K562 (cell line): ENCODE measurements around the gene LPIN3. TPM values are rescaled to one million over a fixed set of nuclear protein-coding genes. Genes with fewer than 3 reads are reported as not detected.
A peak's percentile ranks its signal among the peaks of the same experiment; 100 is the strongest.

Experiments
- ATAC-seq: fragments of 200-7000 bp; cut with Tn5 transposase; 3 replicates; pipeline ENCODE4 v1.9.1; 2020; ENCODE audit warnings: moderate library complexity
- BruUV-seq: library from RNA; stranded (reverse); fragments of 400-500 nt; replicated peaks from 2 replicates; lab custom pipeline; 2021; lab: Mats Ljungman, UMichigan
- CTCF ChIA-PET: fragments of 300-600 bp; formaldehyde crosslinking; extraction: SDS; loops from one replicate; lab custom pipeline; 2021; ENCODE audit warnings: low intra/inter-chr PET ratio; lab: Yijun Ruan, JAX
- POLR2A ChIA-PET: fragments of 300-600, 350-650 bp; sonication (Branson Sonifier 250); formaldehyde crosslinking; extraction: SDS; loops from one replicate; lab custom pipeline; 2021; ENCODE audit warnings: antibody characterized with exemption, inconsistent platforms; lab: Yijun Ruan, JAX
- DNase-seq, 4 experiments: peaks; one replicate each; pipeline versions ENCODE4 v3.0.0 to v3.0.0-alpha.2; 2011 to 2018; ENCODE audit warnings: low spot score in 3 of 4, mixed read lengths in 3 of 4; ENCODE audit errors: extremely low read depth in 1 of 4
- FAIRE-seq: peaks from 2 replicates; lab custom pipeline; 2011; peaks lifted over from hg19 to GRCh38; lab: Jason Lieb, UNC
- H2AFZ ChIP-seq: 2 replicates; pipeline ENCODE4 v1.6.0; 2011; ENCODE audit warnings: low read depth, low read length, control low read depth, inconsistent platforms
- H3K27ac ChIP-seq: fragments of 200-600 bp; 3 replicates; pipeline ENCODE4 v1.8.0; 2011; ENCODE audit warnings: low read depth, mild to moderate bottlenecking, control low read depth, inconsistent platforms, low read length, moderate library complexity, mixed read lengths; ENCODE audit errors: extremely low read depth
- H3K27me3 ChIP-seq, 2 experiments: fragments of 300-600 bp in 1 of 2; 2 replicates in 1 of 2; 3 replicates in 1 of 2; pipeline versions ENCODE4 v1.6.0 to v1.8.0; 2011; ENCODE audit warnings: inconsistent platforms in 2 of 2, low read length in 2 of 2, mild to moderate bottlenecking in 1 of 2, mixed read lengths in 1 of 2, moderate library complexity in 1 of 2; ENCODE audit not compliant: control insufficient read depth in 2 of 2, insufficient read depth in 2 of 2
- H3K36me3 ChIP-seq: fragments of 300-600 bp; 3 replicates; pipeline ENCODE4 v1.8.0; 2011; ENCODE audit warnings: mild to moderate bottlenecking, low read length, inconsistent platforms; ENCODE audit not compliant: control insufficient read depth, insufficient read depth
- H3K4me1 ChIP-seq, 2 experiments: fragments of 200-600 bp in 1 of 2; replicated peaks in 1 of 2; 2 replicates in 1 of 2; 3 replicates in 1 of 2; pipeline versions ENCODE4 v1.5.1 to v1.8.0; 2011; ENCODE audit warnings: inconsistent platforms in 2 of 2, low read length in 2 of 2, mild to moderate bottlenecking in 1 of 2, mixed read lengths in 1 of 2, moderate library complexity in 1 of 2; ENCODE audit not compliant: control insufficient read depth in 2 of 2, insufficient read depth in 2 of 2
- H3K4me2 ChIP-seq: 2 replicates; pipeline ENCODE4 v1.6.1; 2011; ENCODE audit warnings: low read length, control low read depth, inconsistent platforms, mixed read lengths; ENCODE audit not compliant: insufficient read depth
- H3K4me3 ChIP-seq: fragments of 200-600 bp; sonication (generic), shearing (Covaris generic); 2 replicates; pipeline ENCODE4 v1.5.1; 2016; ENCODE audit warnings: control low read depth, inconsistent platforms
- H3K79me2 ChIP-seq: fragments of 200-600 bp; 3 replicates; pipeline ENCODE4 v1.8.0; 2011; ENCODE audit warnings: low read length, inconsistent platforms; ENCODE audit not compliant: control insufficient read depth, insufficient read depth
- H3K9ac ChIP-seq, 2 experiments: 2 replicates each; pipeline versions ENCODE4 v1.6.0 to v1.6.1; 2011; ENCODE audit warnings: low read depth in 2 of 2, low read length in 2 of 2, control low read depth in 1 of 2, inconsistent platforms in 1 of 2, mild to moderate bottlenecking in 1 of 2, mixed read lengths in 1 of 2; ENCODE audit not compliant: insufficient read depth in 1 of 2
- H3K9me1 ChIP-seq: one replicate; pipeline ENCODE4 v1.6.0; 2011; ENCODE audit warnings: inconsistent platforms, mild to moderate bottlenecking, low read length, moderate library complexity; ENCODE audit not compliant: control insufficient read depth, insufficient read depth
- H3K9me3 ChIP-seq: replicated peaks from 2 replicates; pipeline ENCODE4 v1.5.1; 2011; ENCODE audit warnings: low read depth, low read length, inconsistent platforms; ENCODE audit not compliant: control insufficient read depth, insufficient read depth
- H4K20me1 ChIP-seq: replicated peaks from 2 replicates; pipeline ENCODE4 v1.6.1; 2011; ENCODE audit warnings: low read length, inconsistent platforms, mixed read lengths; ENCODE audit not compliant: control insufficient read depth, insufficient read depth
- ARID3A ChIP-seq: IDR thresholded peaks from 2 replicates; pipeline ENCODE4 v1.6.1; 2012; ENCODE audit warnings: low read depth, low read length, improper control_type of control experiment, borderline replicate concordance
- E2F1 ChIP-seq: sonication (generic); formaldehyde crosslinking; IDR thresholded peaks from 2 replicates; pipeline ENCODE4 v1.8.1; 2023; ENCODE audit warnings: mild to moderate bottlenecking, missing genetic modification reagents, moderate library complexity
- FUS ChIP-seq: fragments of 200-400 bp; formaldehyde crosslinking; optimal IDR thresholded peaks from 2 replicates; pipeline ENCODE3; 2017; ENCODE audit warnings: low read depth, low read length
- HOMEZ ChIP-seq: fragments of 250-450 bp; sonication (Bioruptor Pico); IDR thresholded peaks from 2 replicates; pipeline ENCODE4 v1.4.0; 2020; ENCODE audit warnings: mild to moderate bottlenecking, moderate library complexity
- MIER1 ChIP-seq: fragments of 450-650 bp; IDR thresholded peaks from 2 replicates; pipeline ENCODE4 v1.6.1; 2016; ENCODE audit warnings: antibody characterized with exemption, mild to moderate bottlenecking, low read depth
- NFE2 ChIP-seq: IDR thresholded peaks from 2 replicates; pipeline ENCODE4 v1.6.1; 2014; ENCODE audit warnings: antibody characterized with exemption, low read depth
- PRPF4 ChIP-seq: fragments of 200-400 bp; formaldehyde crosslinking; IDR thresholded peaks from one replicate; pipeline ENCODE4 v1.6.1; 2017; ENCODE audit warnings: low read length, low read depth, mild to moderate bottlenecking; ENCODE audit not compliant: insufficient read depth, poor library complexity, severe bottlenecking
- RNF219 ChIP-seq: fragments of 250-450 bp; sonication (Bioruptor Pico); IDR thresholded peaks from 2 replicates; pipeline ENCODE4 v1.5.0; 2022; ENCODE audit warnings: mild to moderate bottlenecking
- ZNF165 ChIP-seq: fragments of 250-450 bp; sonication (Bioruptor Pico); IDR thresholded peaks from 2 replicates; pipeline ENCODE4 v1.4.0; 2020; ENCODE audit warnings: borderline replicate concordance
- WGBS: fragments of 100-300 bp; shearing (Covaris generic); methylation state at CpG from one replicate; pipeline ENCODE4 v1.1.6; 2016; ENCODE audit warnings: low coverage, mixed read lengths; ENCODE audit not compliant: insufficient coverage; ENCODE audit errors: missing lambda C conversion rate; 5-methylcytosine and 5-hydroxymethylcytosine counted together
- in situ Hi-C: fragments of 300-500 bp; cut with MboI; formaldehyde crosslinking; loops from 4 replicates; pipeline ENCODE4 v1.15.0; 2018; ENCODE audit warnings: inconsistent platforms, mixed read lengths
- intact Hi-C: fragments of 100-400 bp; cut with micrococcal nuclease; formaldehyde crosslinking; loops from 2 replicates; pipeline ENCODE4 v1.14.2; 2022
- polyA plus RNA-seq, 8 experiments: library from polyadenylated mRNA; depleted of rRNA in 4 of 8; stranded (reverse) in 5 of 8; unstranded in 3 of 8; fragments of >200 nt; fragmentation: Nextera tagmentation in 2 of 8; fragmentation: Illumina TruSeq in 1 of 8; extraction: Ambion mirVana in 2 of 8; extraction: Trizol in 1 of 8; gene quantifications; 2 replicates each; pipeline versions ENCODE4 v1.2.1 to v1.2.3, GENCODE V29; 2011 to 2014; ENCODE audit warnings: inconsistent platforms in 1 of 8, missing spikeins in 1 of 8
- total RNA-seq, 7 experiments: library from RNA; depleted of rRNA in 6 of 7; stranded (reverse); fragments of >200 nt in 6 of 7; fragmentation: Illumina TruSeq in 2 of 7; extraction: Trizol in 2 of 7; gene quantifications; 2 replicates each; pipeline versions ENCODE4 v1.2.1 to v1.2.3, GENCODE V29; 2011 to 2021; ENCODE audit warnings: low replicate concordance in 1 of 7
- TF ChIP-seq, protein P1 (sequence below): fragments of 450-650 bp; IDR thresholded peaks from 2 replicates; pipeline ENCODE4 v1.7.0; 2016; ENCODE audit warnings: borderline replicate concordance

Gene LPIN3
- total and polyA plus RNA-seq, 9 of the 15 experiments (the other 6 are each of a cell fraction or from before 2014, with no cell fraction given), result 2.2 to 10.4 (median 5.9) TPM

DNA sequence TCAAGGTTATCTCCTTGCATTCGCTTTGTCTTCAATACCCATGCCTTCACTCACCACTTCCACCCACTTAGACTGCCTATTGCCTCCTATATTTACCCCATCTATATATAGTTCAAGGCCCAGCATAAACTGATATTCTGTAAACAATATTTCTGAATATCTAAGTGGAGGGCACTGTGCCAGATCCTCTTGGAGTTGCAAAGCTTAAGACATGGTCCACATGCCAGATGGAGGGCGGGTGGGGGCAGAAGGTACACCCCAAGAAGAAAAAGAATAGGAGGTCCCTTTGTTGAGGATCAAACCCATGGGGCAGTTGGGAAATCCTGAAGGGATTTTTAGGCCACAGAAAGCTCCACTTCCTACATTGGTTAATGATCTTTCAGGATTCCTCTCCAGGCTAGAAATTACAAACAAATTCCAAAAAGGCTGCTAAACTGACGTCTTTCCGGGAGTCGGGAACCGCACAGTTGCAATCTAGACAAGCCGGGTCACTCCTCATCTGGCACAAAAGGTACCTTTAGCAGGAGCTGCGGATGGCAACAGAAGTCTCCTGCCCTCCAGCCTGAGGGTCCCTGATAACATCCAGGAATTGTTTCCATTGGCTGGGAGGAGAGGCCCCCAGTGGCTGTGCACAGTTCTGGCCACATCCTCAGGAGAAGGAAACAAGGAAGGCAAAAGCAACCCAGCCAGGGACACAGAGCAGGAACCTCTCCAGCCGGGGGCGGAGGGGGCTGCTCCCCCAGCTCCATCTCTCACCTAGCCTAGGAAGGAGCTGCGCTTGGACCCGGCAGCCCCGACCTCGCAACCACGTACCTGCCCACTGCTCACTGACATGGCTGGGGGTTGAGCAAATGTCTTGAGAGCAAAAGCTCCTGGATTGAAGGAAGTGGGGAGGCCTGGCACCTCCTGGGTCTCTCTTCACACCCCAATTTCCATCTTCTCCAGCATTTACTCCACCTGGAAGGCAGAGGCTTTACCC lies 5.9 kb upstream of the LPIN3 start:
- Histone ChIP-seq H3K9me3 (no peaks in the 10 kb centered on the region), H3K4me1 (peaks cover 4 to 6% of the 10 kb centered on the region in 2 experiments; a peak in 4 of 5 replicates), H2AFZ (no peak overlapping the region), H3K4me3 (no peak overlapping the region), H3K27me3 (peaks cover 2 to 10% of the 10 kb centered on the region in 2 experiments; a peak in 3 of 5 replicates), H3K9me1 (no peaks in the 10 kb centered on the region), H3K36me3 (no peaks in the 10 kb centered on the region), H3K79me2 (no peaks in the 10 kb centered on the region), H3K9ac (0 out of 4 replicates have a peak overlapping the region, but pooled peaks of 1 of the 2 experiments have one; percentile 45), H3K4me2 (no peak overlapping the region), H4K20me1 (no peaks in the 10 kb centered on the region), H3K27ac (no peak overlapping the region)
- in situ Hi-C loops (no loop called here), intact Hi-C loops (no loop called here)
- DNase-seq (no peak), FAIRE-seq (no peak), ATAC-seq (no peak)
- ChIA-PET POLR2A (interaction anchor here (0.6 kb wide), 1 partner anchor 421 kb away, joined by 3 read pairs; no protein-coding TSS in a partner anchor), CTCF (no interaction called here)
- 32% methylated on average over 15 of the region's 15 CpGs for WGBS
- no TSS peak for BruUV-seq
- TF ChIP-seq ZNF165 (CRISPR knock-in tag) (no peak), PRPF4 (no peak), HOMEZ (CRISPR knock-in tag) (no peak), NFE2 (no peak), FUS (no peak), MIER1 (no peak), ARID3A (no peak), RNF219 (no peak), E2F1 (CRISPR knock-in tag) (no peak)
- TF ChIP-seq, protein P1, sequence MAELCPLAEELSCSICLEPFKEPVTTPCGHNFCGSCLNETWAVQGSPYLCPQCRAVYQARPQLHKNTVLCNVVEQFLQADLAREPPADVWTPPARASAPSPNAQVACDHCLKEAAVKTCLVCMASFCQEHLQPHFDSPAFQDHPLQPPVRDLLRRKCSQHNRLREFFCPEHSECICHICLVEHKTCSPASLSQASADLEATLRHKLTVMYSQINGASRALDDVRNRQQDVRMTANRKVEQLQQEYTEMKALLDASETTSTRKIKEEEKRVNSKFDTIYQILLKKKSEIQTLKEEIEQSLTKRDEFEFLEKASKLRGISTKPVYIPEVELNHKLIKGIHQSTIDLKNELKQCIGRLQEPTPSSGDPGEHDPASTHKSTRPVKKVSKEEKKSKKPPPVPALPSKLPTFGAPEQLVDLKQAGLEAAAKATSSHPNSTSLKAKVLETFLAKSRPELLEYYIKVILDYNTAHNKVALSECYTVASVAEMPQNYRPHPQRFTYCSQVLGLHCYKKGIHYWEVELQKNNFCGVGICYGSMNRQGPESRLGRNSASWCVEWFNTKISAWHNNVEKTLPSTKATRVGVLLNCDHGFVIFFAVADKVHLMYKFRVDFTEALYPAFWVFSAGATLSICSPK, result no peak
